OCI-LY1 (cell line): Measurements from ENCODE around the gene GDF9.

Source experiments
- H2AFZ ChIP-seq: fragments of 200-600 bp; sonication (generic), shearing (Covaris generic); 2 replicates; pipeline ENCODE4 v1.6.0; 2014; ENCODE audit warnings: antibody characterized with exemption, mild to moderate bottlenecking, low read length
- H3F3A ChIP-seq: fragments of 200-600 bp; sonication (generic), shearing (Covaris generic); 2 replicates; pipeline ENCODE4 v1.6.0; 2014; ENCODE audit warnings: mild to moderate bottlenecking, antibody characterized with exemption, low read length, moderate library complexity; ENCODE audit not compliant: insufficient read depth
- H3K27ac ChIP-seq: fragments of 200-600 bp; sonication (generic); 2 replicates; pipeline ENCODE4 v1.5.1; 2014; ENCODE audit warnings: low read length, mixed run types, mild to moderate bottlenecking, low read depth; ENCODE audit not compliant: poor library complexity, severe bottlenecking
- H3K27me3 ChIP-seq: fragments of 200-600 bp; sonication (generic); 2 replicates; pipeline ENCODE4 v1.6.0; 2014; ENCODE audit warnings: antibody characterized with exemption, mild to moderate bottlenecking, low read length, moderate library complexity; ENCODE audit not compliant: insufficient read depth
- H3K36me3 ChIP-seq: fragments of 200-600 bp; sonication (generic); 2 replicates; pipeline ENCODE4 v1.6.1; 2014; ENCODE audit warnings: mild to moderate bottlenecking, antibody characterized with exemption, low read length, moderate library complexity, mixed read lengths; ENCODE audit not compliant: insufficient read depth
- H3K4me1 ChIP-seq: fragments of 200-600 bp; sonication (generic); 2 replicates; pipeline ENCODE4 v1.5.1; 2014; ENCODE audit warnings: mild to moderate bottlenecking, low read length, moderate library complexity; ENCODE audit not compliant: insufficient read depth, severe bottlenecking
- H3K4me2 ChIP-seq: fragments of 200-600 bp; sonication (generic), shearing (Covaris generic); 2 replicates; pipeline ENCODE4 v1.6.1; 2014; ENCODE audit warnings: low read length
- H3K4me3 ChIP-seq: fragments of 200-600 bp; sonication (generic); 2 replicates; pipeline ENCODE4 v1.5.1; 2014; ENCODE audit warnings: low read length, low read depth, mild to moderate bottlenecking, mixed read lengths; ENCODE audit not compliant: poor library complexity, severe bottlenecking
- H3K79me2 ChIP-seq: fragments of 200-600 bp; shearing (Covaris generic); 2 replicates; pipeline ENCODE4 v1.6.1; 2016; ENCODE audit warnings: mixed run types, low read length, mixed read lengths; ENCODE audit not compliant: insufficient read depth
- H3K9ac ChIP-seq: fragments of 200-600 bp; sonication (generic), shearing (Covaris generic); 2 replicates; pipeline ENCODE4 v1.6.1; 2014; ENCODE audit warnings: mild to moderate bottlenecking, low read length, mixed read lengths
- H3K9me2 ChIP-seq: fragments of 200-600 bp; sonication (generic), shearing (Covaris generic); 2 replicates; pipeline ENCODE4 v1.6.1; 2014; ENCODE audit warnings: low read depth, mild to moderate bottlenecking, low read length, mixed read lengths
- H3K9me3 ChIP-seq: fragments of 200-600 bp; shearing (Covaris generic); 2 replicates; pipeline ENCODE4 v1.6.1; 2014; ENCODE audit warnings: low read length, mixed read lengths
- H4K20me1 ChIP-seq: fragments of 200-600 bp; sonication (generic), shearing (Covaris generic); 2 replicates; pipeline ENCODE4 v1.6.0; 2016; ENCODE audit warnings: mild to moderate bottlenecking, low read length; ENCODE audit not compliant: insufficient read depth
- EZH2 ChIP-seq: fragments of 200-600 bp; sonication (generic), shearing (Covaris generic); IDR thresholded peaks from 2 replicates; pipeline ENCODE4 v1.8.0; 2017; ENCODE audit warnings: borderline replicate concordance, mixed run types, mild to moderate bottlenecking, antibody characterized with exemption, low read length, moderate library complexity, mixed read lengths
- TF ChIP-seq, protein P1 (sequence below): fragments of 200-600 bp; sonication (generic), shearing (Covaris generic); IDR thresholded peaks from 2 replicates; pipeline ENCODE4 v1.5.1; 2017; ENCODE audit warnings: mild to moderate bottlenecking, antibody characterized with exemption, low read length, moderate library complexity, mixed read lengths

The GDF9 gene

DNA sequence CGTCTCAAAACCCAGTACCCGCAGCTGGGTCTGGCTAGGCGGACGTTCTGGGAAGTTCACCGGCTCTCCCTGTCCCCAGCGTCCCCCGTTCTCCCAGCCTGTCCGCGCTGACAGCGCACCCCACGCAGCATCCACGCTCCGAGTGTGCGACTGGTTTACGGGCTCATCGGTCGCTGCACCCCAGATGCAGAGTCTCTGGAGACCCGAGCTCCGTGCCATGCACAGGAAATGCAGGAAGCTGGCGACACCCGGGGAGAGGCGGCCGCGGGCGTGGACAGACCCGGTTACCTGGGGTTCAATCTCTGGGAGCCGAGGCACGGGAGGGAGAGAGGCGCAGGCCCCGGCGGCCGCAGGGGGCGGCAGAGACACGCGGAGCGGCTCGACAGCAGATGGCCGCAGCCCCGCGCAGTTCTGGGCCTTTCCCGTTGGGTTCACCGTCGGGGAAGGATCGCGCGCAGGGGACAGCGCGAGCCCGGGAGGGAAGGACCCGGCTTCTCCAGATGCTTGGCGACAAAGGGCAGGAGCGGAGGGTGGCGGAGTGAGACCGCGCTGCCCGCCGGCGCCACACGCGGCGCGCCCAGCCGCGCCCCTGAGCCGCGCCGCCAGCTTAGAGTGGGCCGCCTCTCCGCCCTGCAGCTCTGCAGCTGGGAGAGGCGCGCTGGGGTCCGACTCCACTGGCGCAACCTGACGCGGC lies 36.4 kb downstream of the GDF9 start:
- Histone ChIP-seq H3K4me2 (peak overlapping the region; percentile 91), H3K27ac (no peak overlapping the region), H3F3A (no peaks in the 10 kb centered on the region), H3K9ac (peak overlapping the region; percentile 74), H4K20me1 (no peaks in the 10 kb centered on the region), H3K36me3 (no peaks in the 10 kb centered on the region), H2AFZ (no peak overlapping the region), H3K9me3 (no peaks in the 10 kb centered on the region), H3K27me3 (0 out of 2 replicates have a peak, but pooled peaks cover 5% of the 10 kb centered on the region), H3K4me3 (peak overlapping the region; percentile 76), H3K79me2 (no peaks in the 10 kb centered on the region), H3K9me2 (no peaks in the 10 kb centered on the region), H3K4me1 (peaks cover 5% of the 10 kb centered on the region)
- TF ChIP-seq, protein P1, sequence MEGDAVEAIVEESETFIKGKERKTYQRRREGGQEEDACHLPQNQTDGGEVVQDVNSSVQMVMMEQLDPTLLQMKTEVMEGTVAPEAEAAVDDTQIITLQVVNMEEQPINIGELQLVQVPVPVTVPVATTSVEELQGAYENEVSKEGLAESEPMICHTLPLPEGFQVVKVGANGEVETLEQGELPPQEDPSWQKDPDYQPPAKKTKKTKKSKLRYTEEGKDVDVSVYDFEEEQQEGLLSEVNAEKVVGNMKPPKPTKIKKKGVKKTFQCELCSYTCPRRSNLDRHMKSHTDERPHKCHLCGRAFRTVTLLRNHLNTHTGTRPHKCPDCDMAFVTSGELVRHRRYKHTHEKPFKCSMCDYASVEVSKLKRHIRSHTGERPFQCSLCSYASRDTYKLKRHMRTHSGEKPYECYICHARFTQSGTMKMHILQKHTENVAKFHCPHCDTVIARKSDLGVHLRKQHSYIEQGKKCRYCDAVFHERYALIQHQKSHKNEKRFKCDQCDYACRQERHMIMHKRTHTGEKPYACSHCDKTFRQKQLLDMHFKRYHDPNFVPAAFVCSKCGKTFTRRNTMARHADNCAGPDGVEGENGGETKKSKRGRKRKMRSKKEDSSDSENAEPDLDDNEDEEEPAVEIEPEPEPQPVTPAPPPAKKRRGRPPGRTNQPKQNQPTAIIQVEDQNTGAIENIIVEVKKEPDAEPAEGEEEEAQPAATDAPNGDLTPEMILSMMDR = peak; percentile 76
- no peak for TF ChIP-seq EZH2

DNA sequence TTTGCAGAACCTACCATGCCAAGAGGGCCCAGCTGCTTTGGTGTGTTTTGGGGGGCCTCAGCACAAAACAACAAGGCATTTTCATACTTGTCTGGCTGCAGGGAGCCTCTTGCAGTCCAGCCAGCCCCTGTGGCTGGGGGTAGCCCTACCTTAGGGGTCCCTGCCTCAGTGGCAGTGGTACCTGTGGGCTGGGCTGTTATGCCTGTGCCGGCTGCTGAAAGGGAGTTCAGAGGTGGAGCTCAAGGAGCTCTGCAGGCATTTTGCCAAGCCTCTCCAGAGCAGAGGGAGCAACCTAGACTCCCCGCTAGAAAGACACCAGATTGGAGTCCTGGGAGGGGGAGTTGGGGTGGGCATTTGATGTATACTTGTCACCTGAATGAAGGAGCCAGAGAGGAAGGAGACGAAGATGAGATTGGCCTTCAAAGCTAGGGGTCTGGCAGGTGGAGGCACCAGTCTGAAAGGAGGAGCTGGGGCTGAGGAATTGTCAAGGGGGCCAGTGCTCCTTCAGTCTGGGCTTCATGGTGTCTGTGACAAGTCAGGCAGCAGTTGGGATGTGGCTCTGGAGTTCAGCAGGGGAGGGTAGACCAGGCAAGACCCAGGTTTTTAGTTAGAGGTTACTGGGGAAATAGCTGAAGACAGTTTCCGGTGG lies 37.3 kb downstream of the GDF9 start:
- no peak overlapping the region for H3K4me3 ChIP-seq
- H4K20me1 ChIP-seq = no peaks in the 10 kb centered on the region
- H3K4me1 ChIP-seq = peaks cover 5% of the 10 kb centered on the region
- H2AFZ ChIP-seq = no peak overlapping the region
- H3K79me2 ChIP-seq = no peaks in the 10 kb centered on the region
- no peak overlapping the region for H3K27ac ChIP-seq
- no peak overlapping the region for H3K4me2 ChIP-seq
- no peak overlapping the region for H3K9ac ChIP-seq
- TF ChIP-seq, protein P1 = no peak
- no peak for TF ChIP-seq EZH2
- H3K27me3 ChIP-seq = 0 out of 2 replicates have a peak, but pooled peaks cover 7% of the 10 kb centered on the region
- no peaks in the 10 kb centered on the region for H3F3A ChIP-seq
- no peaks in the 10 kb centered on the region for H3K9me2 ChIP-seq
- no peaks in the 10 kb centered on the region for H3K36me3 ChIP-seq
- H3K9me3 ChIP-seq = no peaks in the 10 kb centered on the region

DNA sequence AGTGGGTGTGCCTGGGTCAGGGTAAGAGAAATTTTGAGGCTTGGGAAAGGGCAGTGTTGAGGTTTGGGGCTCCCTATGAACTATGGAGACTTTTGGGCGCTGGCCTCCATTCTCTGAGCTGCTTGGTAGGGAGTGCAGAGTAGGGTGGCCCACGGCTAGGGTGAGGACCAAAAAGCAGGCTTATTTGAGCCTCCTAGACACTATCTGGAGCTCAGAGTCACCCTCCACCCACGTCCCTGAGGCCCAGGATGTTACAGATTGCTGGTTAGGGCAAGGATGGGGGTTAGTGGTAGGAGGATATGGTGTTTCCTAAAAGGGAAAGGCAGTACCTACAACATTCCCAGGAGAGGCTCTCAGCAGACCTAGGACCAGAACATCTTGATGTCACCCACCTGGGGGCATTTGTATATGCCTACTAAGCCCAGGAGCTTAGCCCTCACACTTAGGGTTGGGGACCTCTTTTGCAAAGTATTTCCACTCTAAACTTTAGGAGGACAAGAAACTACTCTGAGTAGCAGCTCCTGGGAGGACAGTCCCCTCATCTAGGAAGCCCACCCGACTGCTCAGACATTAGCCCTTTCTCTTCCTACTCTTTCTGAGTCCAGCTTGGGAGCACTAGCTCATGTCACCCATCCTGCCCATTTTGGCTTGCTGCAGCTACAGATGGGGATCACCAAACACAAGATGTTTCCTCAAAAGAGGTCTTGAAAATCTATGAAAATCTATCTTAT lies 38.2 kb downstream of the GDF9 start:
- H3K4me3 ChIP-seq = no peak overlapping the region
- H2AFZ ChIP-seq = no peak overlapping the region
- H3K9me3 ChIP-seq = no peaks in the 10 kb centered on the region
- H3F3A ChIP-seq = no peaks in the 10 kb centered on the region
- 0 out of 2 replicates have a peak, but pooled peaks cover 7% of the 10 kb centered on the region for H3K27me3 ChIP-seq
- no peaks in the 10 kb centered on the region for H3K79me2 ChIP-seq
- TF ChIP-seq, protein P1 = no peak
- no peak for TF ChIP-seq EZH2
- no peaks in the 10 kb centered on the region for H4K20me1 ChIP-seq
- H3K9ac ChIP-seq = no peak overlapping the region
- H3K27ac ChIP-seq = no peak overlapping the region
- no peaks in the 10 kb centered on the region for H3K9me2 ChIP-seq
- H3K4me1 ChIP-seq = peaks cover 5% of the 10 kb centered on the region
- no peaks in the 10 kb centered on the region for H3K36me3 ChIP-seq
- H3K4me2 ChIP-seq = no peak overlapping the region
